CD4-positive, alpha-beta T cell treated with Interleukin-17A for 1 hour (primary cell): Measurements from ENCODE around the gene ZNF536.

ENCODE experiments used
- DNase-seq: peaks from one replicate; pipeline ENCODE4 v3.0.0-alpha.2; 2020

Gene ZNF536

GRCh38 chr19:30570194-30570593 is 198.0 kb downstream of the ZNF536 start:
- no peak for DNase-seq

- no peak for DNase-seq
These were observed 205.4 kb downstream of the ZNF536 start for GRCh38 chr19:30577551-30578105.

- no peak for DNase-seq
These were observed 207.2 kb downstream of the ZNF536 start for GRCh38 chr19:30579419-30579818.

GRCh38 chr19:30580673-30581072 is 208.5 kb downstream of the ZNF536 start:
- no peak for DNase-seq

- no peak for DNase-seq
These were observed 211.9 kb downstream of the ZNF536 start for GRCh38 chr19:30584090-30584489.

- no peak for DNase-seq
These were observed 215.7 kb downstream of the ZNF536 start for GRCh38 chr19:30587869-30588268.

- no peak for DNase-seq
These were observed 218.5 kb downstream of the ZNF536 start for GRCh38 chr19:30590596-30591229.

- DNase-seq, result no peak
These were observed 221.2 kb downstream of the ZNF536 start for GRCh38 chr19:30593356-30593755.

- no peak for DNase-seq
These were observed 222.0 kb downstream of the ZNF536 start for GRCh38 chr19:30593975-30594745.

- DNase-seq, result no peak
These were observed 224.1 kb downstream of the ZNF536 start for GRCh38 chr19:30596268-30596667.

GRCh38 chr19:30596813-30597399 is 224.7 kb downstream of the ZNF536 start:
- no peak for DNase-seq

GRCh38 chr19:30598688-30599087 is 226.5 kb downstream of the ZNF536 start:
- no peak for DNase-seq

- DNase-seq, result no peak
These were observed 230.6 kb downstream of the ZNF536 start for GRCh38 chr19:30602661-30603350.

GRCh38 chr19:30604657-30605056 is 232.5 kb downstream of the ZNF536 start:
- DNase-seq, result no peak

GRCh38 chr19:30605333-30605732 is 233.1 kb downstream of the ZNF536 start:
- DNase-seq, result no peak

- no peak for DNase-seq
These were observed 234.2 kb downstream of the ZNF536 start for GRCh38 chr19:30606114-30607050.
